T-helper 17 cell (primary cell): ENCODE measurements around the gene SLC39A9. TPM values are rescaled to one million over a fixed set of nuclear protein-coding genes. Genes with fewer than 3 reads are reported as not detected.
A peak's percentile ranks its signal among the peaks of the same experiment; 100 is the strongest.
"Not testable (repeated sequence)": the region's sequence is repeated elsewhere in the genome, so short reads cannot be mapped to it uniquely, and the experiment has no call there.

Experiments
- ATAC-seq: fragments of 150-1000 bp; cut with Tn5 transposase; 2 replicates; pipeline ENCODE4 v1.10.0; 2021; ENCODE audit warnings: mild to moderate bottlenecking, moderate library complexity
- DNase-seq, 3 donors: peaks; one replicate each; pipeline versions ENCODE4 v3.0.0 to v3.0.0-alpha.2; 2020 to 2021
- H3K9me3 ChIP-seq: one replicate; pipeline ENCODE4 v1.7.0; 2013; ENCODE audit warnings: low read length, mild to moderate bottlenecking; ENCODE audit not compliant: control insufficient read depth, poor library complexity, severe bottlenecking
- H3K27ac Mint-ChIP-seq: one replicate; pipeline ENCODE4 v1.8.0; 2022; ENCODE audit warnings: mild to moderate bottlenecking, moderate library complexity, mixed read lengths
- H3K27me3 Mint-ChIP-seq: one replicate; pipeline ENCODE4 v1.8.0; 2022; ENCODE audit warnings: mixed read lengths
- H3K36me3 Mint-ChIP-seq: one replicate; pipeline ENCODE4 v1.8.0; 2022; ENCODE audit warnings: low read depth, mixed read lengths
- H3K4me1 Mint-ChIP-seq: one replicate; pipeline ENCODE4 v1.8.0; 2022; ENCODE audit warnings: mild to moderate bottlenecking, mixed read lengths
- H3K4me3 Mint-ChIP-seq: one replicate; pipeline ENCODE4 v1.8.0; 2022; ENCODE audit warnings: mild to moderate bottlenecking, moderate library complexity, mixed read lengths
- total RNA-seq, 4 donors: library from RNA in 2 of 4; stranded (reverse) in 2 of 4; gene quantifications; one replicate each; pipeline ENCODE4 v1.2.3 and lab custom pipeline; 2022 to 2026

The SLC39A9 gene
- total RNA-seq, 2 donors from 2014 or later: 27.6 to 31.0 TPM

DNA sequence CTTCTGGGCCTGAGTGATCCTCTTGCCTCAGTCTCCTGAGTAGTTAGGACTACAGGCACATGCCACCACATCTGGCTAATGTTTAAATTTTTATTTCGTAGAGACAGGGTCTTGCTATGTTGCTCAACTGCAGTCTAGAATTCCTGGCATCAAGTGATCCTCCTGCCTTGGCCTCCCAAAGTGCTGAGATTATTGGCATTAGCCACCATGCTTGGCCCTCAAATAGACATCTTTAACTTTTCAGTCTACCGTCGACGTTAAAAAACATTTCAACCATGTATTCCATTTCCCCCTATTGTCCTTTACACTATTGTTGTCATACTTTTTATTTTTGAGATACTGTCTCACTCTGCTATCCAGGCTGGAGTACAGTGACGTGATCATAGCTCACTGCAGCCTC lies 22.8 kb upstream of the SLC39A9 start:
- no peak overlapping the region for H3K4me3 Mint-ChIP-seq
- H3K36me3 Mint-ChIP-seq: peaks cover 10% of the 10 kb centered on the region
- no peak for DNase-seq
- no peaks in the 10 kb centered on the region for H3K27me3 Mint-ChIP-seq
- no peaks in the 10 kb centered on the region for H3K9me3 ChIP-seq
- ATAC-seq: no peak
- H3K4me1 Mint-ChIP-seq: peaks cover 6% of the 10 kb centered on the region
- H3K27ac Mint-ChIP-seq: no peak overlapping the region

DNA sequence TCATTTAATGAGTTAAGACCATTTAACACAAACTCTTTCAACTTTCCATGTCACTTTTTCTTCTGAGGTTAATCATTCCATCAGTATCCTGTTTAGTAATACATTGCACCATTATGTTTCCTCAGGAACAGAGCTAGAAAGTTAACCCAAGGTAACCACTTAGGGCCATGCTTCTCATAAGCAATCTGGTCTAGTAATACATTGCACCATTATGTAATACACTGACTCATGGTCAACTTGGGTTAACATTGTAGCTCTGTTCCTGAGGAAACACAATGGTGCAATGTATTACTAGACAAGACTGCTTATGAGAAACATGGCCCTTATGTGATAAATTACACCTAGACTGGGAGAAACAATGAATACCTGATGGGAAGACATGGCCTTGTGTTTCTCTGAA lies 22.1 kb upstream of the SLC39A9 start:
- no peak for ATAC-seq
- Mint-ChIP-seq H3K36me3 (peaks cover 10% of the 10 kb centered on the region), H3K27ac (no peak overlapping the region)

DNA sequence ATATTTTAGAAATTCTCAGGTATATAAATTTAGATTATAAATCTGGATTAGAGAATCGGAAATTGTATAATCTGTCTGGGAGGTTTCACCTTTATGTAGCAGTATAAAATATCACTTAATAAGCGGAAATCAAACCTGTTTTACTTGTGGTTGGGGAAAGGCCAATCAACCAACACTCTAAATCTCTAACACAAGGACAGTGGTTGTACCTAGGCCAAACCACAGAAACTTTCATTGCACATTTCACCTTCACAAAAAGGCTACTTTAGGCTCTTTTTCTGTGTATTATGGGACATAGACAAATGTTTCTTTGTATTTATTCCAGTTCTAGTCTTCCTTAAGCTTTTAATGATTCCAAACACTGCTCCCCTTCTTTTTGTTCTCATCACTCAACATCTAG lies 20.2 kb upstream of the SLC39A9 start:
- H3K36me3 Mint-ChIP-seq: peaks cover 10% of the 10 kb centered on the region
- ATAC-seq (no peak), DNase-seq (no peak)
- no peaks in the 10 kb centered on the region for H3K27me3 Mint-ChIP-seq
- no peaks in the 10 kb centered on the region for H3K9me3 ChIP-seq
- H3K4me1 Mint-ChIP-seq: peaks cover 6% of the 10 kb centered on the region
- H3K27ac Mint-ChIP-seq: no peak overlapping the region
- H3K4me3 Mint-ChIP-seq: no peak overlapping the region

More for the DNA sequence above, 22.1 kb upstream of the SLC39A9 start:
- no peaks in the 10 kb centered on the region for H3K27me3 Mint-ChIP-seq
- no peaks in the 10 kb centered on the region for H3K9me3 ChIP-seq
- H3K4me1 Mint-ChIP-seq: peaks cover 6% of the 10 kb centered on the region
- H3K4me3 Mint-ChIP-seq: no peak overlapping the region
- DNase-seq: no peak

DNA sequence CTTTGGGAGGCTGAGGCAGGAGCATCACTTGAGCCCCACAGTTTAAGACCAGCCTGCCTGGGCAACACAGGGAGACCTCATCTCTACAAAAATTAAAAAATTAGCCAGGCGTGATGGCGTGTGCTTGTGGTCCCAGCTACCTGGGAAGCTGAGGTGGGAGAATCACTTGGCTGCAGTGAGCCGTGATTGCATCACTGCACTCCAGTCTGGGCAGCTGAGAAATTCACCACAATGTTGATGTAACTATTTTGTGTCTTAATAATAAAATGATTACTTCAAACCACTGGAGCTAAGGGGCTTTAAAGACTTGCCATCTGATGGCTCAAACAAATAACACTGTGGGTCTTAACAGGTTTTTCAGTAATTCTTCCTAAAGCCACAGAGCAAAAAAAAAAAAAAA lies 11.2 kb upstream of the SLC39A9 start:
- ATAC-seq (no peak), DNase-seq (no peak)
- H3K9me3 ChIP-seq: no peaks in the 10 kb centered on the region
- H3K4me3 Mint-ChIP-seq: no peak overlapping the region
- H3K27me3 Mint-ChIP-seq: no peaks in the 10 kb centered on the region
- H3K36me3 Mint-ChIP-seq: peaks cover 23% of the 10 kb centered on the region
- no peak overlapping the region for H3K27ac Mint-ChIP-seq
- H3K4me1 Mint-ChIP-seq: peaks cover 46% of the 10 kb centered on the region

DNA sequence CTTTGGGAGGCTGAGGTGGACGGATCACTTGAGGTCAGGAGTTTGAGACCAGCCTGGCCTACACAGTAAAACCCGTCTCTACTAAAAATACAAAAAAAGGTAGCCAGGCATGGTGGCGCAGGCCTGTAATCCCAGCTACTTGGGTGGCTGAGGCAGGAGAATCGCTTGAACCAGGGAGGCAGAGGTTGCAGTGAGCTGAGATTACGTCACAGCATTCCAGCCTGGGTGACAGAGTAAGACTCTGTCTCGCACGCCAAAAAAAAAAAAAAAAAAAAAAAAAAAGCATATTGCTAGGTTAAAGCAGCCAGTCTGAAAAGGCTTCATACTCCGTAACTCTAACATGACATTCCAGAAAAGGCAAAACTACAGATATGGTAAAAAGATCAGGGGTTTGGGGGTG lies 7.1 kb upstream of the SLC39A9 start:
- not testable (repeated sequence) for ATAC-seq, H3K9me3 ChIP-seq, DNase-seq, H3K27ac Mint-ChIP-seq, H3K27me3 Mint-ChIP-seq
- peak overlapping the region; percentile 63 for H3K4me3 Mint-ChIP-seq
- H3K36me3 Mint-ChIP-seq: peaks cover 17% of the 10 kb centered on the region
- peaks cover 49% of the 10 kb centered on the region for H3K4me1 Mint-ChIP-seq

DNA sequence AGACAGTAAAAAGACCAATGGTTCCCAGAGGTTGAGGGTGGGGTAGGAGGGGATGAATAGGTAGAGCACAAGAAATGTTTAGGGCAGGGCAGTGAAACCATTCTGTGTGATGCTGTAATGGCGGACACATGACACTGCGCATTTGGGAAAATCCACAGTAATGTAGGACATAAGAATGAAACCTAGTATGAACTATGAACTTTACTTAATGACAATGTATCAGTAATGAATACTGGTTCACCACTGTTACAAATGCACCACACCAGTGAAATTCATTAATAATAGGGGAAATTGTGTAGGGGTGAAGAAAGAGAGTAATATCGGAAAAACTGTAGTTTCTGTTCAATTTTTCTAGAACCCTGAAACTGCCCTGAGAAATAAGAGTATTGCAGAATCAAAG lies 6.0 kb upstream of the SLC39A9 start:
- Mint-ChIP-seq H3K4me1 (peaks cover 53% of the 10 kb centered on the region), H3K27me3 (no peaks in the 10 kb centered on the region), H3K4me3 (peak overlapping the region; percentile 52), H3K27ac (no peak overlapping the region), H3K36me3 (peaks cover 17% of the 10 kb centered on the region)
- H3K9me3 ChIP-seq: no peaks in the 10 kb centered on the region
- no peak for ATAC-seq
- no peak for DNase-seq

DNA sequence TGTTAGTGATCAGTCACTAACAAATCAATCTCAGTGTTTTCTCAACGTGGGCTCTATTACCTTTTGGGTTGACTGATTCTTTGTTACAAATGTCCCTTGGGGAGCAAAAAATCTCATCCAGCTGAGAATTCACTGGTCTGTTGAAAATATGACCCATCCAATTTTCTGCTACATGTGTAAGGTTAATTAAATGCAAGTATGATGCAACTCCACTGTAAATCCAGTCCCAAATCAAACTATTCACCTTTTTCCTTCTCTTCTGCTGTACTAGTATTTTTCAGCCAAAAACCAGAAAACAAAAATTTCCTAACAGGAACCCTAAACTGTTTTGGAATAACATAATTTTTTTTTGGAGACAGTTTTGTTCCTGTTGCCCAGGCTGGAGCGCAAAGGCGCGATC lies 2.6 kb upstream of the SLC39A9 start:
- no peaks in the 10 kb centered on the region for H3K27me3 Mint-ChIP-seq
- H3K9me3 ChIP-seq: no peaks in the 10 kb centered on the region
- peak overlapping the region; percentile 99 for H3K27ac Mint-ChIP-seq
- DNase-seq (no peak), ATAC-seq (no peak)
- H3K4me1 Mint-ChIP-seq: peaks cover 57% of the 10 kb centered on the region
- peak overlapping the region; percentile 28 for H3K4me3 Mint-ChIP-seq
- H3K36me3 Mint-ChIP-seq: peaks cover 12% of the 10 kb centered on the region

DNA sequence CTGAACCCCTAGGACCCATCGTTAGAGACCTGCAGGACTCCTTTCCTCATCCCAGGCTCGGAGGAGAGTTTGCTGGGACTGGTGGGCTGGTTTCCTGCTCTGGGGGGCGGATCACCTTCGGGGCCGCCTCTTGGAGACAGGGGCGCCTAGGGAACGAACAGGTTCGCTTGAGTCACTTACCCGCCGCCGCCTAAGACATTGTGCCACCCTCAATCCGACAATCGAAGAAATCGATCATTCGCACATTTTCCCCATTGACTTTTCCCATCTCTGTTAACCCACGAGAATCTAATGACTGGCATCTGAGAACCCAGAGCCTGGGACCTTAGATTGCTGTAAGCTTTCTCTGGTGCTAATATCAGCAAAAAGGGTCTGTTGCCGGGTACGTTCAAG lies 322 bp downstream of the SLC39A9 start:
- H3K9me3 ChIP-seq: no peaks in the 10 kb centered on the region
- peak overlapping the region; percentile 99 for H3K27ac Mint-ChIP-seq
- ATAC-seq (no peak), DNase-seq (no peak)
- peak overlapping the region; percentile 92 for H3K4me3 Mint-ChIP-seq
- H3K4me1 Mint-ChIP-seq: peaks cover 36% of the 10 kb centered on the region
- peaks cover 2% of the 10 kb centered on the region for H3K36me3 Mint-ChIP-seq
- H3K27me3 Mint-ChIP-seq: no peaks in the 10 kb centered on the region

DNA sequence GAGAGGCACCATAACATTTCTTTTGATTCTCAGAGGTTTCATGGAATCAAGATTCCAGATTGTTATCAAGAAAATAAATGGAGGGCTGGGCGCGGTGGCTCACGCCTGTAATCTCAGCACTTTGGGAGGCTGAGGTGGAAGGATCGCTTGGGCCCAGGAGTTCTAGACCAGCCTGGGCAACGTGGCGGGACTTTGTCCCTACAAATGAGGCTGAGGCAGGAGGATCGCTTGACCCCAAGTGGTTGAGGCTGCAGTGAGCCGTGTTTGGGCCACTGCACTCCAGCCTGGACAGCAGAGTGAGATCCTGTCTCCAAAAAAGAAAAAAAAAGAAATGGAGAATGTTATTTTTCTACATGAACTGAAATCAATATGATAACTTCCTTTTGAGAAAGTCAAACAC lies 1.3 kb downstream of the SLC39A9 start:
- DNase-seq (no peak), ATAC-seq (no peak)
- Mint-ChIP-seq H3K4me3 (peak overlapping the region; percentile 92), H3K36me3 (peaks cover 3% of the 10 kb centered on the region), H3K27ac (peak overlapping the region; percentile 99), H3K4me1 (peaks cover 37% of the 10 kb centered on the region), H3K27me3 (no peaks in the 10 kb centered on the region)
- no peaks in the 10 kb centered on the region for H3K9me3 ChIP-seq

DNA sequence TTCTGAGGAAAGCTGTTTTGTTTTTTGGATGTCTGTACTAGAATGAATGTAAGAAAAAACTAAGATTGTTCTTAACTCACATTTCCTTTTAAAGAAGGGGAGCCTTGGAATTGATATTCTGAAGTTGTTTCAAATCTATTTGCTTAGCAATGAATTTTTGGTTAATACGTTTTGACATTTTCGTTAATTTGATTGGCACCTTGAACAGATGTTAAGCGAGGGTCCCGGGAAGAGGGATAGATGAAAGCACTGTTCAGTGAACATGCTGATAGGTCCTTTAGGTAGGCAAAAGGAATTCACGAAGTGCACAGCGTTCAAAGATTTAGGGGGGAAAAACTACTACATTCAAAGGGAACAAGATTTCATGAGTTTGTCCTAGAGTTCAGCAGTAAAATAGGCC lies 1.7 kb downstream of the SLC39A9 start:
- Mint-ChIP-seq H3K27ac (peak overlapping the region; percentile 99), H3K36me3 (peaks cover 5% of the 10 kb centered on the region), H3K27me3 (no peaks in the 10 kb centered on the region), H3K4me3 (peak overlapping the region; percentile 92), H3K4me1 (peaks cover 38% of the 10 kb centered on the region)
- no peak for ATAC-seq
- no peaks in the 10 kb centered on the region for H3K9me3 ChIP-seq
- no peak for DNase-seq

DNA sequence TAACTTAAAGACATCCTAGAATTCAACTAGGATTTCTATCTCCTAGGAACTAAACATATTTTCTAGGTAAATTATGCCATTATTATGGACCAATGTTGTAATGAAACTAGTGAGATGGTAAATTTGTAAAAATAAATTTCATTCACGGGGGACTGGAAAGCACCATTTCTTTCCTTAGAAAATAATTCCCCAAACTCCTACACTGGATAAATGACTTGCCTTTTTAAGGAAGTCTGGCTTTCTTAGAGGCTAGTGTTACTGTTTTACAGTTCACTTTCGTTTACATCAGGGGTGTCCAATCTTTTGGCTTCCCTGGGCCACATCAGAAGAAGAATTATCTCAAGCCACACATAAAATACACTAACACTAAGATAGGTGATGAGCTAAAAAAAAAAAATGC lies 3.3 kb downstream of the SLC39A9 start:
- no peak overlapping the region for H3K27ac Mint-ChIP-seq
- H3K36me3 Mint-ChIP-seq: peaks cover 5% of the 10 kb centered on the region
- ATAC-seq (no peak), DNase-seq (no peak)
- H3K4me3 Mint-ChIP-seq: no peak overlapping the region
- H3K9me3 ChIP-seq: no peaks in the 10 kb centered on the region
- H3K27me3 Mint-ChIP-seq: no peaks in the 10 kb centered on the region
- peaks cover 24% of the 10 kb centered on the region for H3K4me1 Mint-ChIP-seq

DNA sequence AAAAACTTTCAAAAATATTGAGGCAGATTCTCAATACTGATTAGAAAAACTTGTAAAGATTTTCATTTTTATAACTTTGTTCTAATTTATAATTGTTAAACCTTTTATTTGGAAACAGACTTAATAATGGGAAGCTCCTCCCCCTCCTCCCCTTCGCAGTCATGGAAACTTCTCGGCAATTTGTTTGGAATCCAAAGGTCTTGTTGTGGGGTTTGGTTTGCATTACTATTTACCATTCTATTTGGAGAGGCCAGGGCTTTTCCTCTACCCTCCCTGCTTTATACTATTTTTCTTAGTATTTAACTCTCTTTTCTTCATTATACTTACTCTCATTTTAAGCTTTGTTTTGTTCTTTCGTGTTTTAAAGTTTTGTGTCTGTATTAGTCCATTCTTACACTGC lies 6.0 kb downstream of the SLC39A9 start:
- DNase-seq: no peak
- Mint-ChIP-seq H3K27ac (no peak overlapping the region), H3K4me3 (no peak overlapping the region), H3K27me3 (no peaks in the 10 kb centered on the region), H3K36me3 (peaks cover 7% of the 10 kb centered on the region), H3K4me1 (peaks cover 19% of the 10 kb centered on the region)
- no peak for ATAC-seq
- H3K9me3 ChIP-seq: no peaks in the 10 kb centered on the region

DNA sequence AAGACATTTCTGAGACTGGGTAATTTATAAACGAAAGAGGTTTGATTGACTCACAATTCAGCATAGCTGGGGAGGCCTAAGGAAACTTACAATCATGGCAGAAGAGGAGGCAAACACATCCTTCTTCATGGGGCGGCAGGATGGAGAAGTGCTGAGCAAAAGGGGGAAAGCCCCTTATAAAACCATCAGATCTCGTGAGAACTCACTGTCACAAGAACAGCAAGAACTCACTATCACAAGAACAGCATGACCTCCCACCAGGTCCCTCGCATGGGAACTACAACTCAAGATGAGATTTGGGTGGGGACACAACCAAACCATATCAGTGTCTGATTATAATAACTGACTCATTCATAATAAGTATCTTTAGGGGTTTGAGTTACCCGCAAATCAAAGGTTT lies 6.4 kb downstream of the SLC39A9 start:
- no peaks in the 10 kb centered on the region for H3K9me3 ChIP-seq
- Mint-ChIP-seq H3K36me3 (peaks cover 7% of the 10 kb centered on the region), H3K27me3 (no peaks in the 10 kb centered on the region), H3K4me3 (no peak overlapping the region), H3K4me1 (peaks cover 19% of the 10 kb centered on the region), H3K27ac (no peak overlapping the region)
- no peak for DNase-seq
- no peak for ATAC-seq

DNA sequence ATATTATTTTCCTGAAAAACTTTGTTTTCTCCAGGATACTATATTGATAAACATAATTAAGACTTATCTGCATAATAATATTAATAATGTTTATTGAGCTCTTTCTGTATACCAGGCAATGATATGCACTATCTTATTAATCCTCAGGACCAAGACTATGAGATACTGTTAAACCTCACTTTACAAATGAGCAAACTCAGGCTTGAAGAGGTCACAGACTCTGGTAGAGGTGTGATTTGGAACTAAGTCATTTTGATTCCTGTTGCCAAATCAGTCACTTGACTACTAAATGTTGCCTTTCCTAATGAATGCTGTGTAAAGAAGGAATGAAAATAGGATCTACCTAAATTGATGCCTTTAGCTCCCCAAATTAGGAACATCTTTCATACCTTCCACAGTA lies 7.3 kb downstream of the SLC39A9 start:
- H3K4me3 Mint-ChIP-seq: no peak overlapping the region

More for the DNA sequence above, 7.3 kb downstream of the SLC39A9 start:
- H3K27ac Mint-ChIP-seq: no peak overlapping the region
- peaks cover 13% of the 10 kb centered on the region for H3K4me1 Mint-ChIP-seq
- ATAC-seq: no peak
- no peak for DNase-seq
- H3K36me3 Mint-ChIP-seq: peaks cover 7% of the 10 kb centered on the region
- no peaks in the 10 kb centered on the region for H3K27me3 Mint-ChIP-seq
- H3K9me3 ChIP-seq: no peaks in the 10 kb centered on the region
